Stimulated activated CD8-positive, alpha-beta memory T cell treated with anti-CD3 and anti-CD28 coated beads, Interleukin-15, amount 100 ng/mL, for 24 hours (primary cell): ENCODE measurements around the gene STAG3.

Experiments
- DNase-seq: peaks from one replicate; pipeline ENCODE4 v3.0.0-alpha.2; 2020; ENCODE audit warnings: low read depth

STAG3 gene

DNA sequence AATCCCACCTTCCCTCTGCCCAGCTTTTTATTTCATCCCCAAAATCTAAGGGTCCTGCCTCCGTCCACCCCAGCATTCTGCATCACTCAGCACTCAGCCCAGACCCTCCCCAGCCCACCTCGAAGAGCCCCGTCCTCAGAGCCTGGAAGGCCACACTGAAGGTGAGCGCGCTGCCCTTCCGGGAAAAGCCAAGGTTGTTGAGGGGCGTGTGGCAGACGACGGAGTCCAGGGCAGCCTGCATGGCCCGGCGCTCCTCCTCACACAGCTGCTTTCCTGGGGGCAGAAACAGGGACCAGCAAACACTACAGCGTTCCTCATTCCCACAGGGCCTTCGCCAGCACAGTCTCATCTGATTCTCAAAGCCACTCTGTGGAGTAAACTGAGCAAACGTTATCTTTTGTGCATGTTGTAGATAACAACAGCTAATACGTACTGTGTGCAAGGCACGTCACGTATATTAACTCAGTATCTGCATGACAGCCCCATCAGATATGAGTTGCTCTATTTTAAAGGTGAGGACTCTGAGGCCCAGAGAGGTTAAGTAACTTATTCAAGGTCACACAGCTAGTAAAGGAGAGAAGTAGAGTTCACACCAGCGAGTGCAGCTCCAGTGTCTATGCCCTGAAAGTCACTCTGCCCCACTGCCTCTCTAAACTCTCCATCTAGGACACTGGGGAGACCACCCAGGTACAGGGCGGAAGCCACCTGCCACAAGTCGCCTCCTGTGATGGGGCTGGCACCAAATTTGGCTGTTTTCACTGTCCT, 22.0 kb upstream of the STAG3 start:
- DNase-seq: no peak

DNA sequence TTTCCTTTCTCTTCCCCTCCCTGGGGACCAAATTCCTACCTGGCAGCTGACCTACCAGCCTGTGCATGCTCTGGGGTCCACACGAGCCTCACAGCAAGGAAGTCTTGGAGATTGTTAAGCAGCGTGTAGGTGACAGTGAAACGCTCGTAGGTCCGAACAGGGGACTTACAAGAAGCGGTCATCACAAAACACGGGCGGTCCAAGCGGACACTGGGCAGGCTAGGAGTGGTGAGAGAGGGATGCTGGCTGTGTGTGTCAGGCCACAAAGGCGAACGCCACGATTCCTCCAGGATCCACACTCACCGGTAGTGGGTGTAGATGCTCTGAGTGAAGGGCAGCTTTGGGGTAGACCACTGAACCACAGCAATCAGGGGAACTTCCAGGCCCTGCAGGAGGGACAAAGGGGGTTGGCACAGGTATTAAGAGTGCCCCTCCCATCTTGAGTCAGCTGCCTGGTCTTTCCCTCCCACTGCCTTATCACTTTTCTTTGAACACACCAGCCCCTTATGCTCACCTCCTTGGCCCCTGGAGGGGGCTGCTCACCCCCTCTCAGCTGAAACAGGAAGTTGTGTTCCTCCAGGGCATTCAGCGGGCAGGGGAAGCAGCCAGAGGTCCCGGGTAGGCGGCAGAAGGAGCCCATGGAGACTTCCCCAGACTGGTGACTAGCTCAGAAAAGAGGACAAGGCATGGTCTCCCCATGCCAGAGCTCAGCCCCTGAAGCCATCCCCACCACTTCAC, 21.2 kb upstream of the STAG3 start:
- no peak for DNase-seq

DNA sequence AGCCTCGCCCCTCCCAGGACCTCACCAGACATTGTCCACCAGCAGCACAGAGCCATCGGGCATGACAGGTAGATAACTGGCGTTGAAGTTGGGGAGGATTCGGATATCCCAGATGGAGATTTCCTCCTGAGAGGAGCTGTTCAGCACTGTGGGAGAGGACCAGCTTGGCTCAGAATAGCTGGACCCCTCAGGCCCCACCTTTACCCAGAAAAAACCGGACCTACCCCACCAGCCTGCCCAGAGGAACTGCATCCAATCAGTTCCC, 20.7 kb upstream of the STAG3 start:
- DNase-seq: no peak

DNA sequence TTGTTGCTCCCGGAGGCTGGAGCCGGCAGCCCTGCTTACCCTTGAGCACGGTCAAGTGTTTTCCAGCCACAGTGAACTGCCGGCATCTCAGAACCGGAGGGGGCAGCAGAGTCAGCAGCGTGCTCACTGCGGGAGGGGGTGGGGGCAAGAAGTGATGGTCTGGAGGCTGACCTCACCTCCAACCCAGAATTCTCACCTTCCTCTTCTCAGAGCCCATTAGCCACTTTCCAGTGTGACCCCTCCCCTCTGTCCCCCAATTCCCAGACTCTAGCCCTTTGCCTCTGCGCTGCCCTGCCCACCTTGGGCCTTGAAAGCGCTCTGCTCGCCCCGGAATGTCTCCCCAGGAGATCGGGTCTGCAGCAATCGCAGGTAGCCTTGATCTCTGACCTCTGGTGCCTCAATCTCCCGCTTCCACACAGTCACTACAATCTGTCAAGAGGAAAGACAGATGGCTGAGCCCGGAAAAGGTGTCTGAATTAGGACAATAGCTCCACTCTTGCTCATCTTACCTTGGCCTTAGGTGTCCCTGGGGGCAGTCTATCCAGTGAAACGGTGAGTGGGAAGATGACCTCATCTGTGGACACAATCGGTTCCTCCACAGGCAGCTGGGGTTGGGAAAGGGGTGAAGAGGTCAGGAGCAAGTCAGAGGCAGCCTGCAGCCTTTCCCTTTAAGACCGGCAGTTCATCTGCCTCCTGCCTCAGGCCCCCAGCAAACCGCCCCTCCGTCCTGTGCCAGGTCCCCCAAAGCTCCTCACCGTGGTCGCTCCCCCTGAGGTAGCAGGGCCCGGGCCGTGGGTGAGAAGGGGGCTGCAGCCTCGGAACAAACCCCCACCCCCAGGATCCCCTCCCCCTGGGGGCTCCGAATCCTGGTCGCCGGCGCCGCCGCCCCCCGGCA, 20.1 kb upstream of the STAG3 start:
- no peak for DNase-seq

DNA sequence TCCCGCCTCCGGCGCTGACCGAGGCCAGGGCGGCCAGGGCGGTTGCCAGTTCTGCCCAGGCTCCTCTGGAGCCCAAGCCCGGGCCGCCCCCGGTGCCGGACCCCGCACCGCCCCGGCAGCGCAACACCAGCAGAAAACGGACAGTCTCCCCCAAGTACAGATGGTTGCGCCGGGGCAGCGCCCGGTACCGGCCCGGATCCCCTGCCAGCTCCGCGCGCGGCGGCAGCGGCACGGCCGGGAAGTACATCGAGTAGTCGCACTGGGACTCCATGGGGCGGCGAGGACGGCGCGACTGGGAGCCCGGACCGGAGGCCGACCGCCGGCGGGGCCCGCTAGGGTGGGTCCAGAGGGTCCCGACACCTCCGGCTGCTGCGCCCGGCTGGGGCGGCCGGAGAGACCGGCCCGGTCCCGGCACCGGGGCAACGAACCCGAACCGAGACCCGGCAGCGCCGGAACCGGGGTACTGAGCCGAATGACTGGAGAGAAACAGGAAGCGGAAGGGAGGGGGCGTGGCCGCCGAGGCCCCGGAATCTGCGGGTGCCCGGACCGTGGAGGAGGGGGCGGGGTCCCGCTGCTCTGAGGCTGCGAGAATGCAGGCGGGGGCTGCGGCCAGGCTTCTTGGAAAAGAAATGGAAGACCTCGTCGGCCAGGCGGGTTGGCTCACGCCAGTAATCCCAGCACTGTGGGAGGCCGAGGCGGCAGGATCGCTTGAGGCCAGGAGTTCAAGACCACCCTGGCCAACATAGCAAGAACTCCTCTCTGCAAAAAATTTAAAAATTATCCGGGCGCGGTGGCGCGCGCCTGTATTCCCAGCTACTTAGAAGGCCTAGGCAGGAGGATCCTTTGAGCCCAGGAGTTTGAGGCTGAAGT, 19.3 kb upstream of the STAG3 start, which contains the start of gene TRAPPC14:
Gene TRAPPC14 (minus strand): TSS at position 495 of the 870 bp plus-strand sequence. CDS start 224 bp downstream, at position 271.
- peak; percentile 86 for DNase-seq

DNA sequence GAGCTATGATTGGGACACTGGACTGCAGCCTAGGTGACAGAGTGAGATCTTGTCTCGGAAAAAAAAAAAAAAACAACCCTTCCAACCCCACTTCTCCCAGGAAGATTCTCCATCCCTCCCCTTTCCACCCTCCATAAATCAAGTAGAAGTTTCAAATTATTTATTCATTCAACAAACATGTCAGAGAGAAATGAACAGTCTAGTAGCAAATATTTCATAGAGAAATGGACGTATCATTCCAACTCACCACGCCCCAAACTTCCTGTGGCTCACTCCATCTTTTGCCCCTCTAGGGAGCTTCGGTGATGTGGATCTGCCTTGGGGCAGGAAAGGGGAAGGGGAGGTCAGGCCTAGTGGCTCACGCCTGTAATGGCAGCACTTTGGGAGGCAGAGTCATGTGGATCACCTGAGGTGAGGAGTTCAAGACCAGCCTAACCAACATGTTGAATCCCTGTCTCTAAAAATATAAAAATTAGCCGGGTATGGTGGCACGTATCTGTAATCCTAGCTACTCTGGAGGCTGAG, 18.6 kb upstream of the STAG3 start:
- DNase-seq: no peak

DNA sequence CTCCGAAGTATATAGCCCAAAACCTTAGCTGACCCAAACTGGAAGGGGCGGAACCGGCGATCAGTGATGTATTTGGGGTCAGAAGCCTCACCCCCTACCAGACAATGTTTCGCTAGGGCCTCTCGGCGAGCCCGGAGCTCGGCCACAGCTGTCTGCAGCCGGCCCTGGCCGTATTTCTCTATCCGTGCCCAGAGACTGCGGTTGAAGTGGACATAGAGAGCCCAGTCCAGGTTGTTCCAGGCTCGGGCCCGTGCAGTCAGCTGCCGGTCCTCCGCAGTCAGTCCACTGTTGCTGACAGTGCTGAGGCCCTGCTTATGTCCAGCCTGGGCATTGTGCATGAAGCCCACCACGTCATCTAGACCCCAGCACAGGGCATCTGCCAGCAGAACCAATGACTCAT, 17.7 kb upstream of the STAG3 start:
- DNase-seq: no peak

DNA sequence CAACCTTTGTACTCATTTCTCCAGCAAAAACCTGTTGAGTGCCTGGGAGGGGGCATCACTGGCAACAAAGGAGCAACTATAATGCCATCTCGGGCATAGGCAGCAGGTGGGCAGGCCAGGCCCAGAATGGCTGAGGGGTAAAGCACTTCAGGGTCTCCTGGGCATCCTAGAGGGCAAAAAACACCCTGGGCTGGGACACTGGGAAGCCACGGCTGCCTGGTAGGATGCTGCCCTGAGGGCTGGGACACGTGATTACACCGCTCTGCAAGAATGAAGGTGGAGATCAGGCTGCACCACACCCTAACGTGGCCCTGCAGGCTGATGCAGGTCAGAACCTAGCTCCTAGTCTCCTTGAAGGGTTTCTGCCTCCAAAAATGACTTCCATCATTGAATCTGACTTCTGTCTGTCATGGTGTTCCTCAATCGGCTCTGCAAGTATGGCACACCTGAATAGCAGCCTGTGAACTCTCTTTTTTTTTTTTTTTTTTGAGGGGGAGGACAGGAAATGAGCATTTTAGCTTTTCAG, 14.6 kb upstream of the STAG3 start:
- no peak for DNase-seq

DNA sequence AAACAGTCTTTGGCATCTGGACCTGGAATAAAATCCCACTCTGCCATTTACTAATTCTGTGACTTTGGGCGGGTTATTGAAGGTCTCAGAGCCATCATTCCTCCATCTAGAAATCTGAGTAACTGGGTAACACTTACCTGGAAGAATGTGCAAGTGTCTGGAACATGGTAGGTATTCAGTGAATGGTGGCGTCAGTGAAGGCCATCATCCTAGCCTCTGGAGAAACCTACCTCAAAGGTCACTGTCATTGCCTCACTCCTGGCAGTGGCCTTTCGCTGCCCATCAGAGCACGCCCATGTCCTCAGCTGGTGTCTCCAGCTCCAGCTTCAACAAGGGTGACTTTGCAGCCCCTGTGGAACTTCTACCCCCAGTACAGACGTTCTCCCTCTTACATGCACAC, 13.8 kb upstream of the STAG3 start:
- no peak for DNase-seq

DNA sequence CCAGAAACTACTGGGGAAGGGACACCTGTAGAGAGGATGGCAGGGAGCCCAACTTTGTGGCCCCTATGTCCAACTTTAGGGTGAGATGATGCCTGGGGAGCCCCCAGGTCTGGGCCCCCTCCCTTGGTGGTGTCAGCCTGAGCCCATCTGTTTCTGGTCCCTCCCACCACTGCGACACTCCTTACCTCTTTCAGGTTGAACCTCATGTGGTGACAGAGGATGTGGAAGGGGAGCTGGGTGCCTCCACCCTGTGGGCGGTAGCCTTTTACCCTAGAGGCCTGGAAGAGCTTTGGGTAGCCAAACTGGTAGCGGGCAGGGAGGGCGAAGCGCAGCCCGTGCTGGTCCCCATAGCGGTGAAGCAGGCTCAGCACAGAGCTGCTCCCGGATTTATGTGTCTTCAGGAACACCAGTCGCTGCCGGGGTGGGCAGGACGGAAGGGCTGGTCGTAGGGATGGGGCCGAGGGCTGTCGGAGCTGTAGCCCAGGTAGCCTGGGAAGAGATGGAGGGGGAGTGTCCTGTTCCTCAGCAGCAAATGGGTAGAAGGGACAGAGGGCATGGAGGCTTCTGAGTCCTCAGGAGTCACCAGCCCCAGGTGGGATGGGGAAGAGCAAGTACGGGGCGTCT, 11.3 kb upstream of the STAG3 start:
- no peak for DNase-seq

DNA sequence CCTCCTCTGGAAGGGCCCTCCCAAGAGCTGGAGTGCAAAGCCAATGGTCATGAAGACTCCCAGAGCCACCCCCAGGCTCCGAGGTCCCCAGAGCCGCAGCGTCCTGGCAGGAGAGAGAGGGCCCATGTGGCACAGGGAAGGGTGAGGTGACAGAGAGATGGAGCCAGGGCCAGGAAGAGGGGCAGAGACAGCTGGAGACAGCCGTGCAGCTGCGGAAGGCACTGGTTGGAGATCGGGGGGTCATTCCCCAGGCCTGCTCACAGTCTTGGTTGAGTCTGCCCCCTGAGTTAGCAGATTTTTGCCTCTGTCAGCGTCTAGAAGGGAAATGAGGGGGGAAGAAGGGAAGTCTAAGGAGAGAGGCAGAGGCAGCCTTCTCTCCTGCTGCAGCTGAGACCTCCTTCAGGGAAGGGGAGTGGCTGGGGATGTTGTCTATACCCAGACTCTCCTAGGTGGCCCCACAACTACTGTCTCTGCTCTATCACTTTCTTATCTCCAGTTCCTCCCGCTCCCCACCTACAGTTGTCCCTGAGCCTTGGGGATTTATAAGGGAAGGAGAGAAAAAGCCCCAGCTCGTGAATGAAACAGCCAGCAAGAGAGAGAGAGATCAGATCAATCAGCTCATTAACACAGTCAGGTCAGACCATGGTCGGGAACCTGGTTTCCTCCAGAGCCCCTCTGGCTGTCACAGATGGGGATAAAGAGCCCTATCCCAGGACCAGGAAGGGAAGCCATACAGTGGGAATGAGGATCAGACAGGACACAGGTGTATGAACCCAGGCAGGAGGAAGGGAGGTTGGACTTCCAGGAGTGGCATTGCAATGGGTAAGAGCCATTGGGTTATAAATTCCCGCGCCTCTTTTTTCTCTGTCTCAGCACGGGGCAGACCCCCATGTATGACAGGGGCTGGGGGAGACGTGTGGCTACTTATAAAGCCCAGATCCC, 10.5 kb upstream of the STAG3 start:
- no peak for DNase-seq

DNA sequence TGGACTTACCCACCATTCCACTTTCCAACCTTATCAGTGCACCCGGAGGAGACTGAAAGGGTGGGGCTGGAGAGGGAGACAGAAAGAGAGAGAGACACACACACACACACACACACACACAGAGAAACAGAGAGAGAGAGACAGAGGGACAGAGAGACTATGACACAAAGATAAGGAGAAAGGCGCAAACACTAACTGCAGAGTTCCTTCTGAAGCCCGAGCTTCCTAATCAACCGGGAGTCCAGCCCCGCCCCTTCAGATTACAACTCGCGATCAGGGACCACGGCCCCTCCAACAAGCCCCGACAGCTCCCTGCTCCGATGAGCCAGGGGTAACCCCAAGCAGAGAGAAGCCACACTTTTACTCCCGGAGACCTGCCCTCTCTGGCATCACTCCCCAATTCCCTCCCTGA, 9.8 kb upstream of the STAG3 start:
- DNase-seq: no peak

DNA sequence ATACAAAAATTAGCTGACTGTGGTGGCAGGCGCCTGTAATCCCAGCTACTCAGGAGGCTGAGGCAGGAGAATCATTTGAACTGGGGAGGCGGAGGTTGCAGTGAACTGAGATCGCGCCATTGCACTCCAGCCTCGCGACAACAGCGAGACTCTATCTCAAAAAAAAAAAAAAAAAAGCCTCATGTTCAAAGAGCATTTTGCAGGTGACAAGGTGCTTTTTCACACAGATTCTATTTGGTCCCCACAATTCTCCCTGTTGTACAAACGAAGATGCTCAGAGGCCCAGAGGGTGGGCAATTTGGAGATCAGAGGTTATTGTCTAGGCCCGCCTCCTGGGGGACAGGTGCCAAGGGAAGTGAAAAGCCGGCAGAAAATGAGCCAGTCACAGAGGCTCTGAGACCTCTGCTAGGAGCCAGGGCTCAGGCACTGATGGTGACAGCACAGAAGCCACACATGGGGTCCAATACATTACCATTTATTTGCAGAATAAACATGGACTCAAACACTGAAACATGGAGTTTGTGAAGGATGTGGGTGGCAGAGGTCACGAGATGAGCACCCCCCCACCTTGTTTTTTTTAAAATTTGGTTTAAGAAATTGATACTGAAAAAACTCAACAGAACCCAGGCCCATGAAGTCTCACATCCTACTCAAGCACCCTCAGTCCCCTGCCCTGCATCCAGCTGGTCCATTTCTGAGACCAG, 8.4 kb upstream of the STAG3 start:
- no peak for DNase-seq

DNA sequence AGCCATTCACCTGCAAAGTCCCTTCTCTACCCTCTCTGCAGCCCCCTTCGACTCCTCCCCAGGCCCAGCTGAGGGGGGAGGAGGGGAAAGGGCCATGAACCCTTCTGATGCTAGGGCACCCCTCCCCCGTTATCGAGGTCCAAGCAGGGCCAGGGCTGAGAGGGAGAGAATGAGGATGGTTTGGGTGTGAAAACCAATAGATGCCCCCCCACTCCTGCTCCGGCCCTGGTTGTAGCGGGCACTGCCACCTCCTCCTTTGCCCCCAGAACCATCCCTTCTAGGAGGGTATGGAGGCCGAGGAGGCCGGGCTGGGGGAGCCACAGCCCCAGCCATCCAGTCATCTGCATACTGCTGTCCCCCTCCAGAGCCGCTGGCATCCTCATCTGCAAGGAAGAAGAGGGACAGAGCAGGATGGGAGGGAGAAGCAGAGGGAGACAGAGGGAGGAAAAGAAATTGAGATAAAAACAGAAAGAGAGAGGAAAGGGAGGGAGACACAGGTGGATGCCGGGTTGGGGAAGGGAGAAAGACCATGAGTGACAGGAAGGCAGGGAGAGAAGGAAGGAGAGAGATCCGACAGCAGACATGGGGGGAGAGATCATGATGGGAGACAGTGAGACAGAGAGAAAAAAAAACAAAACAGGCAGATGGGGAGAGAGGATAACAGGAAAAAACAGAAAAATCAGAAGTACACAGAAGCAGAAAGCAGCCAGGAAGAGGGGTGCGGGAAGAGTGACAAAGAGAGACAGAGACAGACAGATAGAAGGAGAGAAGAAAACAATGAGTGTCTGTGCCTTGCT, 7.4 kb upstream of the STAG3 start:
- DNase-seq: no peak

DNA sequence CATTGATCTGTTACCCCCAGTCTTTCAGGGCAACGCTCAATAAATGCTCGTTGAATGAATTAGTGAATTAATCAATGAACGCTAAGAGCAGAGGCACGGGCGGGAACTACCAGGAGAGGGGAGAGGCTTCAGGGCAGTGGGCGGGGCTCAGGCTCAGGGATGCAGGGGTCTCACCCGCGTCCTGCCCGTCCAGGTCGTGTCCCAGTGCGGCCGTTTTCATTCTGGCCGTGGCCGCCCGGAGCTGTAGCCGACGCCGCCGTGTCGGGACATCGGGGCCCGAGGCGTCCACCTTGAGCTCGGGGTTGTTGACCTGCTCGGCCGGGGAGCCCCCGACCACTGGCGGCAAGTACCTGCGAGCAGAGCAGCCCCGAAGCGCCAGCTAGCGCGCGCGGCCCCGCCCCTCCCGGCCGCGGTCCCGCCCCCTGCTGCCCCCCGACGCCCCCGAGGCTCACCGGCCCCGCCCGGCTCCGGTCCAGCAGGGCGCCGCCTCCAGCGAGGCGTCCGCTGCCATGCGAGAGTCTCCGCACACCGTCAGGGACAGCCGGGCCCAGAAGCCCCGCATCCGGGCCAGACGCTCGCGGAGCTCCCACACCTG, 6.5 kb upstream of the STAG3 start:
- no peak for DNase-seq

DNA sequence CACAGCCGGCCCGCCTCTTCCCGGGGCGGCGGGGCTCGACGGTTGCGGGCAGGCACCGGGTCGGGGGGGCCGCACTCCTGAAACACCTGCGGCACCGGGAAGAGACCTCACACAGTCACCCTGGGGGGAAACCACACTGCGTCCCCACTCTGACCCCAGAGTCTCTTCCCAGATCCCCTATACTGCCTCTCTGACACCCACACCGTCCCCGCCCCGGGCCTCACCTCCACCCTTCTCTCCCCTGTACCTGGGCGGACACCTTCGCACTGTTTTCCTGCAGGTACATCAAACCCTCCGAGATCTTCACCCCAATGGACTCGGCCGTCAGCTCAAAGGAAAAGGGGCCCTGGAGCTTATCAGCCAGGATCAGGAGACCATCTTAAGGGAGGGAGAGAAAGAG, 5.9 kb upstream of the STAG3 start:
- DNase-seq: no peak

DNA sequence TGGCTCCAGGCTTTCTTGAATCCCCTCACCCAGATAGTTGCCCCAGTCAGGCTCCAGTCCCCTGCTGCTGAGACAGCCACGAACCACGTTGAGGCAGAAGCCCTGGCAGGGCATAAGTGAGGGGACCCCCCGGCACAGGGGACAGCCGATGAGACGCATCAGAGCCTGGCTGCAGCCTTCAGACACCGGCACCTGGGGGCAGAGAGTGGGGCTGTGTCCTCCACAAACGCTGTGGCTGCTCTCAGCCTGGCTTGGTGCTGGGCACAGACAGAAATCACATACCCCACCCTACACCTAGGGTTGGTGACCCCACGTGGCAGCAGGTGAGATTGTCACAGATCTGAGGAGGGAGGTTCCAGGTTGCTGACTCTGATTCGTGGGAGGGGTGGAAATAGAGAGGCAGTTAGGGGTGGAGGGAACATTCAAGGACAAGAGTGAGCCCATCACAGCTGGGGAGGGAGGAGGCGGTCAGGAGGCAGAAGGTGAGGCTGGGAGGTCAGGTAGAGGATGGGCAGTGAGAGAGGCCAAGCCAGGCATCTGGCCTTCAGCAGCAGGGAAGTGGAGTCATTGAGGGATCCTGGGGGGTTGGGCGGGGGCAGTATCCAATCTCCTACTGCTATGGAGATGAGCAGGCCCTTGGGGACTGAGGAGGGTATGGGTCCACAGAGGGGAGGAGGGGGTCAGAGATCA, 3.8 kb upstream of the STAG3 start:
- no peak for DNase-seq
